ENCODE measurements around the gene TRIM62.

Gene TRIM62

GRCh38 chr1:33097137-33097611, 84.7 kb downstream of the TRIM62 start:
- TF ChIP-seq CTCF (IDR thresholded peaks at IDR 0.05) (no peak), ZFX (IDR thresholded peaks at IDR 0.05; ENCODE audit: borderline replicate concordance) (no peak)
- H3K27ac ChIP-seq, result no peak overlapping the region

- no peak overlapping the region for H3K27ac ChIP-seq
- TF ChIP-seq ZFX (IDR thresholded peaks at IDR 0.05; ENCODE audit: borderline replicate concordance) (no peak), CTCF (IDR thresholded peaks at IDR 0.05) (no peak)
These were observed 85.4 kb downstream of the TRIM62 start for GRCh38 chr1:33096363-33097005.
